SH-SY5Y (cell line): Measurements from ENCODE around the gene STX1B.

Source experiments
- GATA2 ChIP-seq: IDR thresholded peaks from 2 replicates; pipeline ENCODE4 v1.6.1; 2011; ENCODE audit warnings: mild to moderate bottlenecking, low read depth, low read length
- GATA3 ChIP-seq: IDR thresholded peaks from 2 replicates; pipeline ENCODE4 v1.6.1; 2011; ENCODE audit warnings: low read depth, mild to moderate bottlenecking, low read length, moderate library complexity

STX1B gene

DNA sequence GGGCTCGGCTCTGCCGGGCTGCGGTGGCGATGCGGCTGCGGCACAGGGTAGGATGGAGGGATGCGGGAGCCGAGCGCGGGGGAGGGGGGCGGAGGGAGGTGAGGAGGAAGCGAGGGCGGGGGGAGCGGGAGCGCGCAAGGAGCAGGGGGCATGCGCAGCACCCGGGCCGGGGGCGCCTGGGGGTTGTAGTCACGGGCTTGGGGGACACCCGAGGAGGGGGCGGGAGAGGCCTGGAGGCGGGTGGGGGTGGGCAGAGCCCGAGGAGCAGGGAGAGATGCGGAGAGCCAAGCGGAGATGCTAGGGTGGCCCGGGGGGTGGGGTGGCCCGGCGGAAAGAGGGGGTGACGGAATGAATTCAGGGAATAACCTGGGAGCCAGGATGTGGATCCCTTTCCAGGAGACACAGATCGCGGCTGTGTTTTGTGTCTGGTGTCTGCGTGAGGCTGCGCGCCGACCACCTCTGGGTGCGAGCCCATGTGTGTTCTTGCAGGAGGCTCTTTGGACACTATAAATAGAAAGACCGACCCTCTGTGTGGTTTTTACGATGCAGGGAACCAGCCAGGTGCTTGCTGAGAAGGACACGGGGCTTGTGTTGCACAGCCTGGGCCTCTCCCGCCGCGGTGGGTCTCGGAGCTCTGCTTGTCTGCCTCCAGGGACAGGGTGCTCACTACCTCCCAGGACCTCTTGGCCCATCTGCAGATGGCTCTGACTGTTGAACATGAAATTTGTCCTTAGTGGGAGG, at the start of gene STX1B:
TSS of gene STX1B (minus strand) at position 54 of the 741 bp plus-strand sequence. CDS start 242 bp downstream, outside the sequence.
- TF ChIP-seq GATA2, result no peak
- no peak for TF ChIP-seq GATA3

DNA sequence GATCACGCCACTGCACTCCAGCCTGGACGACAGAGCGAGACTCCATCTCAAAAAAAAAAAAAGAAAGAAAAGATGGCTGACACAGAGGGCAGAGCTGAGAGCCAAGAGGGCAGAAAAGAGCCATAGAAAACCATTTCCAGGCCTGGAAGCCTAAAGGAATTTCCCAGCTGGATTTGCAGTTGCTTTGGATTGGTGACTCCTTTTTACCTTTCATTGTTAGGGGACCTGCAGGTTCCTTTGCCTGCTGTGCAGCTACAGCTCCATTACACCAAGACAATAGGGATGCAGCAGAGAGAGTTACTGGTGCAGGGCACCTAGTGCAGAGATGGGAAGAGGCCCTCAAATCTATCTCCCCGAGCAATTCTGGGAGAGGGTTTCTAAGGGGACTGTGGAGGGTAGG, 45.2 kb upstream of the STX1B start:
- no peak for TF ChIP-seq GATA3
- no peak for TF ChIP-seq GATA2

DNA sequence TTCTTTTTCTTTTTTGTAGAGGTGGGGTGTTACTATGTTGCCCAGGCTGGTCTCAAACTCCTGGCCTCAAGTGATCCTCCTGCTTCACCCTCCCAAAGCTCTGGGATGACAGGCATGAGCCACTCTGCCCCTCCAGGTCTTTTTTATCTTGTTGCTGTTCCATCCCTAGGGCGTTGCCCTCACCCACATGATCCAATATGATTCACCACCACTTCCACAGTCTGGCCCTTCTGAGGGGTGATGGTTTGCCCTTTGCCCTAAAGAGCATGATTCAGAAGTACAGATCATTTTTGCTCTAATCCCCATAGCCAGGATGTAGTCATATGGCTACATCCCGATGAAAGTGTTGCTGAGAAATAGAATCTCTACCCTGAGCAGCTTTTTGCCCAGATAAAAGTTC, 41.7 kb upstream of the STX1B start:
- TF ChIP-seq GATA2 (no peak), GATA3 (no peak)

DNA sequence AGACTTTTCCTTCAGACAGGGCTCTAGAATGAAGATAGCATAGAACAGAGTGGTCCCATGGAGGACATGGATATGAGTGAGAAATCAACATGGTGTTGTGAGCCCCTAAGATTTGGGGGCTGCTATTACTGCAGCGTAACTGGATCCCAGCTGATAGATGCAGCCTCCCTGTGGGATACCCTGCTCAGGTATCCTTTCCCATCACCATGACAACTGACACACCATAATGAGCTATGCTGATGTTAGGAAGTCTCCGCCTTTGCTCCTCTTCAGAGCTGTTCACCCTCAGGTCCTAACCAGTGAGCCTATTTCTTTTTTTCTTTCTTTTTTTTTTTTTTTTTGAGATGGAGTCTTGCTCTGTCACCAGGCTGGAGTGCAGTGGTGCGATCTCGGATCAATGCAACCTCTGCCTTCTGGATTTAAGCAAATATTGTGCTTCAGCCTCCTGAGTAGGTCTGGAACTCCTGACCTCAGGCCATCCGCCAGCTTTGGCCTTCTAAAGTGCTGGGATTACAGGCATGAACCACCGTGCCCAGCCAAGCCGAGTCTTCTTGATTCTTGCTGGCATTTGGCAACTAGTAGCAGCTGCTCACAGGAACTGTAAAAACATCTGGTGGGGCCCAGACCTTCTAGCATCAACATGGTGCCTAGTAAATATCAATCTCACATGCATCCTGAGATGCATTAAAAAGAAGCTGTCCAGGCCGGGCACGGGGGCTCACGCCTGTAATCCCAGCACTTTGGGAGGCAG, 40.0 kb upstream of the STX1B start:
- no peak for TF ChIP-seq GATA2
- TF ChIP-seq GATA3, result no peak

DNA sequence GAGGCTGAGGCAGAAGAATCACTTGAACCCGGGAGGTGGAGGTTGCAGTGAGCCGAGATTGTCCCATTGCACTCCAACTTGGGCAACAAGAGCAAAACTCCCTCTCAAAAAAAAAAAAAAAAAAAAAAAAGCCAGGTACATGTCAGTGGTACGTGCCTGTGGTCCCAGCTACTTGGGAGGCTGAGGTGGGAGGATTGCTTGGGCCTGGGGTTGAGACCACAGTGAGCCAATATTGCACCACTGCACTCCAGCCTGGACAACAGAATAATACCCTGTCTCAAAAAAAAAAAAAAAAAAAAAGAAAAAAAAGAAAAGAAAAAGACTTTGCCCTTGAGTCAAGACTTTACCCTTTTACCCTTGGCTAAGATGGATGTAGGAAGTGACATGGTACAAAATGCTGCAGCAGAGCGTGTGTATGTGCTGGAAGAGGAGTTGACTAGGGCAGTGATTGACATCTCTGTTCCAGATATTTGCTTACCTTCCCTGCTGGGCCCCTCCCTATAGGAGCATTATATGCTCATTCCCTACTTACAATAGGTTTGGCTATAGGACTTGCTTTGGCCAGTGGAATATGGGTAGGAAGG, 33.6 kb upstream of the STX1B start:
- no peak for TF ChIP-seq GATA3
- TF ChIP-seq GATA2, result no peak

DNA sequence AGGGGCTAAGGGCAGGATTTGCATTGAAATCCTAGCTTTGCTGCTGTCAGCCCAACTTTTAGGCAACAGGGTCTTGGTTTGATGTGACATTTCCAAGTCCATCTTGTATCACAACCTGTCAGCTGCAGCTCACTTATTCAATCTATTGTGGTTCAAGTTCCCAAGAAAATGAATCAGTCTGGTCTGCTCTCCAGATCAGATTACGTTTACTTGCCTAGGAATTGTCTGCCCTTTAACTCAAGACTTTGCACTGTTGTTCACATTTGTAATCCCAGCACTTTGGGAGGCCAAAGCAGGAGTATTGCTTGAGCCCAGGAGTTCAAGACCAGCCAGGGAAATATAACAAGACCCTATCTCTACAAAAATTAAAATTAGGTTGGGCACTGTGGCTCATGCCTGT, 32.9 kb upstream of the STX1B start:
- TF ChIP-seq GATA3, result no peak
- TF ChIP-seq GATA2, result no peak

DNA sequence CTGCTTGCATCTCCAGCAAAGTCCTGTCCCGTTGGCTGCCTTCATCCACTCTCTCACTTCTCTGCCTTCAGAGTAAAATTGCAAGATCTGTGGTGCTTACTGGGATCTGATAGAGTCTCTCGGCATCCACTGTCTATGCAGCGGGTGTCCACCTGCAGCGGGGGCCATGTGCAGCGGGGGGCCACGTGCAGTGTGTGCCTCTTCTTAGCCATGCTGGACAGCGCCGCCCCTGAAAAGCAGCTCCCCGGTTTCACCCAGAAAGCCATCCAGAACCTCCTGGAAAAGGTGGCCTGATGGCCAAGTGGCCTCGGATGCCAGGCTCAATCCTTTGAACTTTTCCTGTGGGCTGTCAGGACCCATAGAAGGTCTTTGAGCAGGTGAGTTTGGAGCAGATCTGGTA, 32.4 kb upstream of the STX1B start:
- TF ChIP-seq GATA2 (no peak), GATA3 (no peak)

DNA sequence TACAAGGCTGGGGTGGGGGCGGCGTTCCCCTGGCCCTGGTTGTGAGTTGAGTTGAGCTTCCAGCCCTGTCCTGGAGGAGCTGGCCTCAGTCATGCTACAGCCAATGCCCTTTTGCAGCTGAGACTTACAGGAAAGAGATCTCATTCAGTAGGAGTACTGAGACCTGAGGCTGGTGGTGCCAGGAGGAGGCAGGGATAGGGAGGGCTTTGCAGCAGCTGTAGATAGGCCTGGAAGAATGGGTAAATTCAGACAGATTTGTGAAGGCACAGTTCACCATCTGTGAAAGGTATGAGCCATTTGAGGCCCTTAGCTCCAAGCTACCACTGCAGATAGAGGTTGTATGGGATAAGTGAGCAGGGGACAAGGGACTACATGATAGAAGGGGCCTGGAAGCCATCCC, 28.6 kb upstream of the STX1B start:
- TF ChIP-seq GATA2 (no peak), GATA3 (no peak)

DNA sequence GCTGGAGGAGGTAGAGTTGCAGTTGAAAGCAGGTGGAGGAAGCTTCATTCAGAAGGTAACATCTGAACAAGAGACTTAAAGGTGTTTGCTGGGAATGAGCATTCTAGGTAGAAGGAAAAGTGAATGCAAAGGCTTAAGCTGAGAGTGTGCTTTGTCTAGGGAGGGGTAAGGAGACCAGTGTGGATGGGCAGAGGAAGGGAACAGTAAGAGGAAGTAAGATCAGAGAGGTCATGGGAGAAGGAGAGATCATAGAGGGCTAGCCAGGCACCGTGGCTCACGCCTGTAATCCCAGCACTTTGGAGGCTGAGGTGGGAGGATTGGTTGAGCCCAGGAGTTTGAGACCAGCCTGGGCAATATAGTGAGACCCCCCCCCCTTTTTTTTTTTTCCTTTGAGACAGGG, 26.3 kb upstream of the STX1B start:
- TF ChIP-seq GATA3, result no peak
- TF ChIP-seq GATA2, result no peak

DNA sequence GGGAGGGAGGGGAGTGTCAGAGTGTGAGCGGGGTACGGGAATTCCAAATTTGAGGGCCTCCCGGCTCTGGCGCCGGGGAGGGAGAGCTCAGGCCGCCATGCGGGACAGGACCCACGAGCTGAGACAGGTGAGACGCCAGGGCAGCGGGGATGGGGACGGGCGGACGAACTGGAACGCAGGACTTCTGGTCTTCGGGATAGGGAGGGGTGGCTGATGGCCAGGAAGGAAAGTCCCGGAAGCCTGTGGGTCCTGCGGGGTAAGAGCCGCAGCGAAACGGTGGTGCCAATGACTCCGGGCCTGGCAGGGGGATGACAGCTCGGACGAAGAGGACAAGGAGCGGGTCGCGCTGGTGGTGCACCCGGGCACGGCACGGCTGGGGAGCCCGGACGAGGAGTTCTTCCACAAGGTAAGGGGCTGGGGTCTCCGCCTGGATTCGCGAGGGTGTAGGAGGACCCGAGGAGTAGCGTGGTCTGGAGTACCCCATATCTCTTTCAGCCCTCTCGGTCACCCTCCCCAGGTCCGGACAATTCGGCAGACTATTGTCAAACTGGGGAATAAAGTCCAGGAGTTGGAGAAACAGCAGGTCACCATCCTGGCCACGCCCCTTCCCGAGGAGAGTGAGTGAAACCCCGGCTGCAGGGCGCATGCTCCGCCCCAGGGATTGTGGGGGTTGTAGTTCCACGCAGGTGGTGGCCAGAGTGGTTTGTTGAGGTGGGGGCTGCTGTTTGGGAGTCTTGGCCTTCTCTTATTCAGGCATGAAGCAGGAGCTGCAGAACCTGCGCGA, 23.5 kb upstream of the STX1B start:
- TF ChIP-seq GATA2, result no peak
- no peak for TF ChIP-seq GATA3

DNA sequence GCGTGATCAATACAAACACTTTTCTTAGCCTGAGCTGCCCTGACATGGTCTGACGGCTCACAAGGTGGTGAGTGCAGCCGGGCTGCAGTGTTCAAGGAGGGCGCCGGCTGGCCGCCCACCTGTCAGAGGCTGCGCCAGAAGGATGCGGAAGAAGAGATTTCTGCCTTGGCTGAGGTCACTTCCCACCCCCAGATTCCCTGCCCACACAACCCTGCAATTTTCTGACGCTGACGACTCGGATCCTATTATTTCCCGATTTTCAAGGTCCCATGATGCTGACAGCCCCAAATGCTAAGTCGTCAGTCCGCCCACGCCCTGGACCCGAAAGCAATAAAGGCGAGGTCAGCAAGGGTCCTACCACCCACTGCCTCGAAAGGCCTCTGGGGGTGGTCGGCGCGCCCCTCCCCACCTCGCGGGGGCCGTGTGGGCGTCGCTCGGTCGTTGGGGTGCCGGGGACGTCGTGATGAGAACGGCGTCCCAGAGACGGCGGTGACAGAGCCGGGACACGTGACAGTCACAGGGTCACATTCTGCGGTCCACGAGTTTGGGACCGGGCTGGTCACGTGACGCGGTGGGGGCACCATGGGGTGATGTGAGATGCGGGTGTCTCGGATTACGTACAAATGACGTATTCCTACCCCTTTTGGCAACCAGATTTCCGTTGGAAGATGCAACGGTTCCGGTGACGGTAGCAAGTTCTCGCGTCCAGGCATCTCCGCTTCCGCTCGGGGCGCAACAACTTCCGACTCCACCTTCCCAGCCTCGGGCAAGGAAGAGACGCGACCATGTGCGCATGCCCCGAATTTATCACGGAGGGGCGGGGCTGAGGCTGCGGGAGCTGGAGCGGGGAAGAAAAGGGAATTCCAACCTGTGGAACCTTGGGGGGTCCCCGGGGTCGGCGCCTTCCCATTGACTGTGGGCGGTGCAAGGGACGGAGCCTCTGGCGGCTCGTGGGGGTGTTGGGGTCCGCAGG, 22.6 kb upstream of the STX1B start, which contains the start of gene STX4:
TSS of gene STX4 (plus strand) at position 823 of the 973 bp plus-strand sequence. CDS start 248 bp downstream, outside the sequence.
- TF ChIP-seq GATA3 (no peak), GATA2 (no peak)

DNA sequence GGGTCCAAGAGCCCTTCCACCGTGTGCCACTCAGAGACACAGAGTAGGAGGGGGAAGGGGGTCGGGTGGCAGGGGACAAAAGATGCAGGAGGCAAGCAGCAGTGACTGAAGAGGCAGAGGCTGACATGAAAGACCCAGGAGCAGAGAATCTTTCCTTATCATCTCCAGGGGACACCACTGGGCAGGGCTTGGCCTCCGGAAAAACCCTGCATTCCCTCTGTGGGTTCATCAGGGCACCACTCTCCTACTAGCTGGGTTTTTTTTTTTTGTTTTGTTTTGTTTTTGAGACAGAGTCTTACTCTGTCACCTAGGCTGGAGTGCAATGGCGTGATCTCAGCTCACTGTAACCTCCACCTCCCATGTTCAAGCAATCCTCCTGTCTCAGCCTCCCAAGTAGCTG, 20.8 kb upstream of the STX1B start:
- TF ChIP-seq GATA3 (no peak), GATA2 (no peak)

DNA sequence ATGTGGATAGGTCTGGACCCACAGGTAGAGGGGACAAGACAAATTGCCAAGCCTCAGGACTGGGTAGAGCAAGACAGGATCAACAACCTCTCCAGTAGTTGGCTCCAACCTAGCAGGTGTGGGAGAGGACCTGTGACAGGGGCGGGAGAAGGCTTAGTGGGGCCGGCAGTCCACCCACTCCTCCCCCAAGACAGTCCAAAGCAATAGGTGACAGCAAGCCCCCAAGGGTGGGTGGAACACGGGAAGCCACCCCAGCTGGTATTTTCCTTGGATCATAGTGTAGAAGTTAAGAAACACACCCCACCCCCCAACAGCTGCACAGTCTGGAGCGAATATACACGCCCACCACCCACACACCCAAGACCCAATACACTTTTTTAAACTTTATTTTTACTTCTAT, 18.8 kb upstream of the STX1B start:
- TF ChIP-seq GATA3, result no peak
- no peak for TF ChIP-seq GATA2

DNA sequence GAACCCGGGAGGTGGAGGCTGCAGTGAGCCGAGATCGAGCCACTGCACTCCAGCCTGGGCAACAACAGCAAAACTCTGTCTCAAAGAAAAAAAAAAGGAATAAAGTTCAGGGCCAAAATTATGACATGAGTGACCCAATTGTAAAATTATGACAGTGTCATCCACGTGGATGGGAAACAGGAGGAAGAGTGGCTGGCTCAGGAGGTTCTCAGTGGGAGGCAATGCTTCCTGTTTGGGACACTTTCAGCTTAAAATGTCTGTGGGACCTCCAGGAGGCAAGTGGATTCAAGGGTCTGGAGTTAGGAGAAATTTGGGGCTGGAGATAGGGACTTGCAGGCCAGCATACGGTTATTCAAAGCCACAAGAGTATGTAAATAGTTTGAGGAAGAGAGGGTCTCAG, 14.9 kb upstream of the STX1B start:
- TF ChIP-seq GATA3 (no peak), GATA2 (no peak)
